HG03159 (cell line): ENCODE measurements around the gene PPP1R1C.
"Not testable (repeated sequence)": the region's sequence is repeated elsewhere in the genome, so short reads cannot be mapped to it uniquely, and the experiment has no call there.

ENCODE experiments used
- ATAC-seq: cut with Tn5 transposase; IDR thresholded peaks from one replicate; pipeline ENCODE4 v1.9.1; 2021; ENCODE audit warnings: mild to moderate bottlenecking, moderate library complexity; ENCODE audit not compliant: unreplicated experiment

The PPP1R1C gene, protein sequence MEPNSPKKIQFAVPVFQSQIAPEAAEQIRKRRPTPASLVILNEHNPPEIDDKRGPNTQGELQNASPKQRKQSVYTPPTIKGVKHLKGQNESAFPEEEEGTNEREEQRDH

GRCh38 chr2:181985632-181986205 lies at the start of gene PPP1R1C:
Gene PPP1R1C, plus strand, starts transcription at chr2:181985853. Its CDS starts 258 bp downstream, at chr2:181986111.
- ATAC-seq = no peak

DNA sequence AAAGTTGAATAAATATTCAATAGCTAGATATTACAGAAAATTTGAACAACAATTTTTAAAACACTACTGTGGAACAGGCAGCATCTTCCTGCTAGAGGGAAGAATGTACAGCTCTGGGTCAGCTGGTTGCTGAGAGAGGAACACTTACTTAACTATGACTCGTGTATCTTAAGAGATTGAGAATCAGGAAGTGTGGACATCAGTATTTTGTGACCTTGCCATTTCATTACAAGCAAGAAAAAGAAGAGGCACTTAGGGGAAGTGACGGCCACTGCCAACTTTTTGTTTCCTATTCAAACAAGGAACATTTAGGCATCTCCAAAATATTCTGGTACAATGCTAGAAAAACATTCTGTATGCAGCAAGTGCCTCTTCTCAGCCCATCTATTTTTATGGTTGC lies 48.2 kb upstream of the PPP1R1C start:
- no peak for ATAC-seq

- ATAC-seq = no peak
Observed at GRCh38 chr2:181943411-181944124, 42.1 kb upstream of the PPP1R1C start.

- ATAC-seq = no peak
Observed at GRCh38 chr2:181944164-181944913, 41.3 kb upstream of the PPP1R1C start.

DNA sequence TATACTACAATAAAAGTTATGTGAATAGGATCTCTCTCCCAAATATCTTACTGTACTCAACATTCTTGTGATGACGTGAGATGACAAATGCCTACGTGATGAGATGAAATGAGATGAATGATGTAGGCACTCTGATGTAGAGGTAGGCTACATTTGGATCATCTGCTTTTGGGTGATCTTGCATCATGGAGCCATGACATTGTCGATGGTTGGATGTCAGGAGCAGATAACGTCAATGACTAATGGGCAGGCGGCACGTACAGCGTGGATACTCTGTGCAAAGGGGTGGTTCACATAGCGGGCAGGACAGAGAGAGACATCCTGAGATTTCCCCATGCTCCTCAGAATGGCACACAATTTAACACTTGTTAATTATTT lies 40.8 kb upstream of the PPP1R1C start:
- no peak for ATAC-seq

DNA sequence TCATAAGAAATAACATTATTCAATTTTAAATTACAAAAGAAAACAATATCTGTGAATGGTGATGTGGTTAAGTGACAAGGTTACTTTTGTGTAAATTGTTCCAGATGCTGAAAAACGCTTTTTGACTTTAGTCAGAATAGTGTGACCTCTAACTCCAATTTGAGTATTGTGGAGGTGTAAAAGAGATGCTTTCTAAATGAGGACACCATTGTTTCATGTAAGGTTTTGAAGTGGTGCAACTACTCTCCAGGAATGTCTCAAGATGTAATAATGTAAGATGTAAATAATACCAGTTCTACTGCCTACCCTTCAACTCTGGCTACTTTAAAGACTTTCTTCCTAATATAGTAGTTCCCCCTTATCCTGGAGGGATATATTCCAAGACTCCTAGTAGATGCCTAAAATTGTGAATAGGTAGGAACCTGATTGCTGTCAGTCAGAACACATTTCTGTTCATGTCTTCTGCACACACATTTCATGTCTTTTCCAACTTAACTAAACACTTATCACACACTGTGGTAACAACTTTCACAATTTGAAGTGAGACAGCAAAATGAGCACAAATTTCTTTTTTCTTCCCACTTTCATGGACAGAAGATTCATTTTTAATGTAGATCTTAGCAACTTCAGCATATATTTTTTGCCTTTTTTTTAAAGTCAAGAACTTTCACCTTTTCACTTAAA lies 39.1 kb upstream of the PPP1R1C start:
- no peak for ATAC-seq

- ATAC-seq = no peak
Observed at GRCh38 chr2:181947273-181947672, 38.4 kb upstream of the PPP1R1C start.

GRCh38 chr2:181948227-181948626 lies 37.4 kb upstream of the PPP1R1C start:
- ATAC-seq = no peak

DNA sequence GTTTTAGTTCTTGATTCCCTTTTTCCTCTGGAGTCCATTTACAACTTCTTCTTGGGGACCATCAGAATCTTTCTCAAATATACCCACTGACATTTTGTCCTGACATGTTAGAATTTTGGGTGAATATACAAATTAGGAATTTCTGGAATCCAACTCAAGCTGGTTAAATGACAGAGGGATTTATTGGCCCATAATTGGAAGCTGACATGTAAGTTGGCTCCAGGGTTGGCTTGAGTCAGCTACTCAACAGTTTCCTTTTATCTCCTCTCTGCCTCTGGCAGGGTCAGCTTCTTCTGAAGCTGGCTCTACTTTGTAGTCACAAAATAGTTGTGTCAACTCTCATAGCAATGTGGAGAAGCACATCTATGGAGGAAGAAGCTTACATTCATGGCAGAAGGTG lies 36.6 kb upstream of the PPP1R1C start:
- ATAC-seq = no peak

DNA sequence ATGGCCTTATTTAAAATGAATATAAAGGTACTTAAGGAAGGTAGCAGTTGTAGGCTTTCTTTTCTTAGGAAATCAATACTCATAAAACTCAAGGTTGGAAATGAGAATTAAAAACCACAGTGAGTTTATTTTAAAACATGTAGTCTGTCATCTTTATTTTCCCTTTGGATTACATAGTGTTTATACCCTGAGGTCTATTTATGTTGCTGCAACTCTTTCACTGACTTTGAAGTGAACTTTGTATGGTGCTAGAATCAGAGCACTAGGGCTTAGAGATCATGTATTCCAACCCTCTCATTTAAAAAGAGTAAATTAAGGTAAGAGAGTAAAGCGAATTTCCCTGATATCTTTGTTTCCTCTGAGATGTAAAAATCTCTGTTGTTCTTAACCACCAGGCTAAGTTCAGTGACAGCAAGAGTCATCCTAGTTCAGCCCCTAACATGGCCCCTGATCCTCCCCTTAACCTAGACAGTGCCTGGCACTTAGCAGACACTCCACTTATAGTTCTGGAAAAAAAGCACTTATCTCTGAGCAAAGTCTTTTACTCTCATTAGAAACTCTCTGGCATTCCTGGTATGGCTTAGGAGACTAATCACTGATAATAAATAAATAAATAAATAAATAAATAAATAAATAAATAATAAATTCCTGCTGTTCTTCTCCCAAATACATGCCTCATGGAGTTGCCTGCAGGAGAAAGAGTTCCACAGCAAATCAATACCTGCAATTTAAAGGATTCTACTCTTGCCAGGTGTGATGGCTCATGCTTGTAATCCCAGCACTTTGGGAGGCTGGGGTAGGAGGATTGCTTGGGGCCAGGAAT lies 33.0 kb upstream of the PPP1R1C start:
- ATAC-seq = no peak

GRCh38 chr2:181953881-181954537 lies 31.6 kb upstream of the PPP1R1C start:
- peak; percentile 93 for ATAC-seq

GRCh38 chr2:181954538-181954883 lies 31.1 kb upstream of the PPP1R1C start:
- peak; percentile 4 for ATAC-seq

DNA sequence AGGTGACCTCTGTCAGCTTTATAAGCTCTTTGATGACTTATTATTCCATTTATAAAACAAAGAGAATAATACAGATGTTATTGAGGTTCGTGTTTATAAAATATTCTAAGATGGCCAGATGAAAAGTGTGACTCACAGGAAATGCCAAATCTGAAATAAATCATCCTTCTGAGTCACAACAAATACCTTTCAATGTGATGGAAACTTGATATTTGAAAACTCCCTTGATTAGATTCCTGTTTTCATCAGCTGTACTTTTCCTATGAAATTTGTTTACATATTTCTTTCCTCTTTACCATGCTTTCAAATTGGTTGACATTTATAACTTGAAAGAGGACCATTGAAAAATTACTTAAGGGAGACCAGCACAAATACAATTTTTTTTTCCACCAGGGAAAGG lies 30.6 kb upstream of the PPP1R1C start:
- ATAC-seq = no peak

- not testable (repeated sequence) for ATAC-seq
Observed at GRCh38 chr2:181955866-181956265, 29.8 kb upstream of the PPP1R1C start.

DNA sequence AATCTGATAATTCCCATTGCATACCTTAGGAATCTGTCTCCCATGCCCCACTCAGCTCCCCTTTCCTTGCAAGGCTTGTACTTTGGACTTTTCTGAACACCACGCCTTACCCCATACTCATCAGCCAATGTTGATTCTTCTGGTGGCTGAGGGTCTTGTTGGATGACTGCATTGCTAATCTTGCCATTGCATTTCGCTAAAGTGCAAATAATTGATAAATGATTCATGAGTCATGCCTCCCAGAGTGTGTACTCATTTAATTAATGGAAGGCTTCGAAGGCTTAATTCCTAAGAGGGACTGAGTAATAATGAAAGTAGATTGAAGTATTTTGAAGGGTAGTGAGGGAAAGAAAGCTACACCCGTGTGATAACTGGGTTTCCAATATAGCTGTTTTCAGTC lies 28.0 kb upstream of the PPP1R1C start:
- ATAC-seq = no peak

DNA sequence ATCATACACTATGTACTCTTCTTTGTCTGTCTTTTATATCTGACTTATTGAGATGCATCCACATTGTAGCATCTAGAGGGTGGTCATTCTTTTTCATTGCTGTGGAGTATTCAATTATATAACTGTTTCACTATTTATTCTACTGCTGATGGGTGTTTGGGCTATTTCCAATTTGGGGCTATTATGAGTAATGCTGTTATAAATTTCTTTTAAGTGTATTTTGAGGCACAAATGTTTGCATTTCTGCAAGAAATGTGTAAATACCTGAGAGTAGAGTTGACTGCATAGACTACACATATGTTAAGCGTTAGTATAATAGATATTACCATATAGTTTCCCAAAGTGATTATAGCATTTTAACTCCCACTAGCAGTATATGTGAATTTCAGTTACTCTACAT lies 26.9 kb upstream of the PPP1R1C start:
- ATAC-seq = no peak

- ATAC-seq = no peak
Observed at GRCh38 chr2:181959508-181959907, 26.1 kb upstream of the PPP1R1C start.

- ATAC-seq = not testable (repeated sequence)
Observed at GRCh38 chr2:181961167-181961566, 24.5 kb upstream of the PPP1R1C start.

DNA sequence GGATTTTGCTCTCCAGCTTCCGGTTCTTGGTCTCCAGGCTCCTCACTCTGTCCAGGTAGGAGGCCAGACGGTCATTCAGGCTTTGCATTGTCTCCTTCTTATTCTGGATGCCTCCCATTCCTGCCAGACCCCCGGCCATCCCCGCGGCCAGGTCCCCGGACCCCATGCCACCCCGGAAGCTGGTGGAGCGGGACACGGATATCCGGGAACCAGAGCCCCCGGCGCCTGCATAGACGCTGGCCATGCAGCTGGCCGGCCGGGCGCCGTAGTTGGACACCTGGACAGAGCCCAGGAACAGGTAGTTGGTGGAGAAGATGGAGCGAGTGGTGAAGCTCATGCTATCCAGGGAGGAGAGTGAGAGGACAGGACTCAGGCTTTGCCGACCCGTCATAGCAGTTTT lies 23.5 kb upstream of the PPP1R1C start:
- no peak for ATAC-seq
